C4-2B (cell line): ENCODE measurements around the gene SWI5.

Experiments used
- H3K27ac ChIP-seq: fragments of 450-650 bp; 2 replicates; pipeline ENCODE4 v1.5.1; 2017
- ZFX ChIP-seq: fragments of 450-650 bp; IDR thresholded peaks from 2 replicates; pipeline ENCODE4 v1.6.1; 2017
- TF ChIP-seq, protein P1 (sequence below): fragments of 450-650 bp; conservative IDR thresholded peaks from 2 replicates; pipeline ENCODE4 v1.5.1; 2017; ENCODE audit warnings: mild to moderate bottlenecking

SWI5 gene

GRCh38 chr9:128335161-128335560, 59.1 kb downstream of the SWI5 start:
- TF ChIP-seq ZFX = no peak
- TF ChIP-seq, protein P1, sequence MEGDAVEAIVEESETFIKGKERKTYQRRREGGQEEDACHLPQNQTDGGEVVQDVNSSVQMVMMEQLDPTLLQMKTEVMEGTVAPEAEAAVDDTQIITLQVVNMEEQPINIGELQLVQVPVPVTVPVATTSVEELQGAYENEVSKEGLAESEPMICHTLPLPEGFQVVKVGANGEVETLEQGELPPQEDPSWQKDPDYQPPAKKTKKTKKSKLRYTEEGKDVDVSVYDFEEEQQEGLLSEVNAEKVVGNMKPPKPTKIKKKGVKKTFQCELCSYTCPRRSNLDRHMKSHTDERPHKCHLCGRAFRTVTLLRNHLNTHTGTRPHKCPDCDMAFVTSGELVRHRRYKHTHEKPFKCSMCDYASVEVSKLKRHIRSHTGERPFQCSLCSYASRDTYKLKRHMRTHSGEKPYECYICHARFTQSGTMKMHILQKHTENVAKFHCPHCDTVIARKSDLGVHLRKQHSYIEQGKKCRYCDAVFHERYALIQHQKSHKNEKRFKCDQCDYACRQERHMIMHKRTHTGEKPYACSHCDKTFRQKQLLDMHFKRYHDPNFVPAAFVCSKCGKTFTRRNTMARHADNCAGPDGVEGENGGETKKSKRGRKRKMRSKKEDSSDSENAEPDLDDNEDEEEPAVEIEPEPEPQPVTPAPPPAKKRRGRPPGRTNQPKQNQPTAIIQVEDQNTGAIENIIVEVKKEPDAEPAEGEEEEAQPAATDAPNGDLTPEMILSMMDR = no peak

DNA sequence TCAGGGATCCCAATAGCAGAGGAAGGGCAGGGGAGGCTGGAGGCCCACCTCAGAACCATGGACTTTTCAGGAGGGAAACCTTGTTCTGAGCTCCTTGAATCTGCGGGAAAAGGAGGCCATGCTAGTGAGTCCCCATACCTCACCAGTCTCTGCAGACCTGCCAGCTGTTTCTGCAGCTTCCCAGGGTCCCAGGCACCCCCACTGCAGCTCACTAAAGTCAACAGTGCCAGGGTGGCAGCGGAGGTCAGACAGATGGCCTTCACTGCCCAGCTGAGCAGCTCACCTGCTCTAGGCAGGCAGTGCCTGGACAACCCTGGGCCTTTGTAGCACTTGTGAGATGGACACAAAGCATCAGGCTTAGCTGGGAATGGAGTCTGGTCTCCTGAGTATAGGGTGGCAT, 59.8 kb downstream of the SWI5 start:
- TF ChIP-seq, protein P1 = no peak
- no peak for TF ChIP-seq ZFX
- H3K27ac ChIP-seq = no peak overlapping the region

More at GRCh38 chr9:128335161-128335560, 59.1 kb downstream of the SWI5 start:
- no peak overlapping the region for H3K27ac ChIP-seq

DNA sequence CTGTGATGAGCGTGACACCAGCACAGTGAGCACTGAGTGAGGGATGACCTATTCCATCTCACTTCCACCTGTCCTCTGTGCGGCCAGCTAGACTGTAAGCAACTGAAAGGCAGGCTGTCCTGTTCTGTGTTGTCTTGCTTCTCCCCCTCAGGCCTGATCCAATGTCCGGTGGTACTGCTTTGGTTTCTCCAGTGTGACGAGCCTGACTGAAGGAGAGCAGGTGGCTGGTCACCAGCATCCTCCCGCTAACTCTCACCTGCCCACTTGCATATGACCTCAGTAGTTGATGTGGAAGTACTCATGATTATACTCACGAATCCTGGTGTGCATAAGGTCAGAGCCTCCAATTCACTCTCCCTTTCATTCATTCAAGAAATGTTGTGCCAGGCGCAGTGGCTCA, 61.9 kb downstream of the SWI5 start:
- TF ChIP-seq, protein P1 = no peak
- no peak overlapping the region for H3K27ac ChIP-seq
